H9 (cell line): ENCODE measurements around the gene GBP1. TPM values are rescaled to one million over a fixed set of nuclear protein-coding genes. Genes with fewer than 3 reads are reported as not detected.

Experiments
- DNase-seq: peaks from one replicate; pipeline ENCODE4 v3.0.0-alpha.2; 2017
- H2AFZ ChIP-seq: one replicate; pipeline ENCODE4 v1.6.1; 2013; ENCODE audit warnings: mild to moderate bottlenecking, low read length, control low read depth, moderate library complexity
- H2AK5ac ChIP-seq: 2 replicates; pipeline ENCODE4 v1.6.1; 2013; ENCODE audit warnings: low read length, control low read depth, mixed read lengths; ENCODE audit not compliant: insufficient read length
- H2BK120ac ChIP-seq: one replicate; pipeline ENCODE4 v1.6.1; 2013; ENCODE audit warnings: low read depth, mild to moderate bottlenecking, low read length, control low read depth, inconsistent platforms; ENCODE audit not compliant: poor library complexity, severe bottlenecking
- H2BK12ac ChIP-seq: 2 replicates; pipeline ENCODE4 v1.6.1; 2013; ENCODE audit warnings: low read length, control low read depth, mixed read lengths, low read depth; ENCODE audit not compliant: insufficient read length
- H2BK15ac ChIP-seq: 2 replicates; pipeline ENCODE4 v1.6.1; 2013; ENCODE audit warnings: low read depth, low read length, control low read depth
- H2BK20ac ChIP-seq: one replicate; pipeline ENCODE4 v1.6.1; 2013; ENCODE audit warnings: low read depth, mild to moderate bottlenecking, low read length, control low read depth, inconsistent platforms; ENCODE audit not compliant: poor library complexity, severe bottlenecking
- H2BK5ac ChIP-seq: 2 replicates; pipeline ENCODE4 v1.6.1; 2013; ENCODE audit warnings: low read length, control low read depth, mixed read lengths; ENCODE audit not compliant: insufficient read length
- H3K14ac ChIP-seq: 2 replicates; pipeline ENCODE4 v1.6.1; 2013; ENCODE audit warnings: low read length, control low read depth; ENCODE audit not compliant: insufficient read depth
- H3K18ac ChIP-seq: 2 replicates; pipeline ENCODE4 v1.6.1; 2013; ENCODE audit warnings: low read depth, mild to moderate bottlenecking, mixed read lengths, low read length, control low read depth; ENCODE audit not compliant: insufficient read length
- H3K23ac ChIP-seq: 2 replicates; pipeline ENCODE4 v1.6.1; 2013; ENCODE audit warnings: low read length, control low read depth, mixed read lengths, low read depth; ENCODE audit not compliant: insufficient read length
- H3K23me2 ChIP-seq: 2 replicates; pipeline ENCODE4 v1.6.1; 2013; ENCODE audit warnings: low read depth, mild to moderate bottlenecking, mixed read lengths, low read length, control low read depth; ENCODE audit not compliant: insufficient read length, poor library complexity, severe bottlenecking
- H3K27ac ChIP-seq: 2 replicates; pipeline ENCODE4 v1.5.1; 2013; ENCODE audit warnings: low read length, control low read depth, mixed read lengths, low read depth; ENCODE audit not compliant: insufficient read length
- H3K27me3 ChIP-seq: 2 replicates; pipeline ENCODE4 v1.6.1; 2013; ENCODE audit warnings: low read length, control low read depth, inconsistent platforms; ENCODE audit not compliant: insufficient read depth
- H3K4ac ChIP-seq: 2 replicates; pipeline ENCODE4 v1.6.1; 2013; ENCODE audit warnings: low read depth, mild to moderate bottlenecking, control low read depth, inconsistent platforms, low read length, moderate library complexity
- H3K4me1 ChIP-seq: 2 replicates; pipeline ENCODE4 v1.6.1; 2013; ENCODE audit warnings: low read length, control low read depth, inconsistent platforms; ENCODE audit not compliant: insufficient read depth
- H3K4me2 ChIP-seq: 2 replicates; pipeline ENCODE4 v1.6.1; 2013; ENCODE audit warnings: low read length, control low read depth, mixed read lengths; ENCODE audit not compliant: insufficient read length, insufficient read depth
- H3K56ac ChIP-seq: 2 replicates; pipeline ENCODE4 v1.6.1; 2013; ENCODE audit warnings: low read depth, mild to moderate bottlenecking, mixed read lengths, low read length, control low read depth; ENCODE audit not compliant: insufficient read length
- H3K79me1 ChIP-seq: 2 replicates; pipeline ENCODE4 v1.6.1; 2013; ENCODE audit warnings: low read depth, mild to moderate bottlenecking, moderate library complexity, low read length, control low read depth, inconsistent platforms; ENCODE audit not compliant: insufficient read depth, poor library complexity, severe bottlenecking
- H3K79me2 ChIP-seq: 2 replicates; pipeline ENCODE4 v1.6.1; 2013; ENCODE audit warnings: low read length, control low read depth, inconsistent platforms; ENCODE audit not compliant: insufficient read depth
- H3K9ac ChIP-seq: 2 replicates; pipeline ENCODE4 v1.6.1; 2013; ENCODE audit warnings: low read length, control low read depth, mixed read lengths; ENCODE audit not compliant: insufficient read length; ENCODE audit errors: extremely low read depth
- H3K9me3 ChIP-seq: one replicate; pipeline ENCODE4 v1.6.1; 2013; ENCODE audit warnings: low read depth, low read length, inconsistent platforms; ENCODE audit not compliant: control insufficient read depth
- H3T11ph ChIP-seq: one replicate; pipeline ENCODE4 v1.6.1; 2013; ENCODE audit warnings: mild to moderate bottlenecking, low read length, control low read depth, inconsistent platforms
- H4K20me1 ChIP-seq: one replicate; pipeline ENCODE4 v1.6.1; 2013; ENCODE audit not compliant: control insufficient read depth, insufficient read length, insufficient read depth
- H4K5ac ChIP-seq: 2 replicates; pipeline ENCODE4 v1.6.1; 2013; ENCODE audit warnings: low read depth, mild to moderate bottlenecking, mixed read lengths, low read length, control low read depth; ENCODE audit not compliant: insufficient read length
- H4K8ac ChIP-seq: replicated peaks from 2 replicates; pipeline ENCODE4 v1.6.1; 2013; ENCODE audit warnings: low read length, control low read depth, mixed read lengths, low read depth; ENCODE audit not compliant: insufficient read length
- H4K91ac ChIP-seq: 2 replicates; pipeline ENCODE4 v1.6.1; 2013; ENCODE audit warnings: low read depth, mild to moderate bottlenecking, moderate library complexity, mixed read lengths, low read length, control low read depth; ENCODE audit not compliant: insufficient read length
- H3K27ac Mint-ChIP-seq, 3 experiments: 2 replicates in 2 of 3; 3 replicates in 1 of 3; pipeline ENCODE4 v1.8.0; 2020 to 2021; ENCODE audit warnings: mixed read lengths in 3 of 3, mild to moderate bottlenecking in 1 of 3, moderate library complexity in 1 of 3
- H3K27me3 Mint-ChIP-seq: 2 replicates; pipeline ENCODE4 v1.8.0; 2021; ENCODE audit warnings: low read depth, mild to moderate bottlenecking, moderate library complexity, mixed read lengths
- H3K36me3 Mint-ChIP-seq, 3 experiments: 2 replicates in 2 of 3; 3 replicates in 1 of 3; pipeline ENCODE4 v1.8.0; 2020 to 2021; ENCODE audit warnings: low read depth in 3 of 3, mixed read lengths in 3 of 3; ENCODE audit not compliant: insufficient read depth in 1 of 3
- H3K4me1 Mint-ChIP-seq, 2 experiments: 2 replicates each; pipeline ENCODE4 v1.8.0; 2020; ENCODE audit warnings: mixed read lengths in 2 of 2
- H3K4me3 Mint-ChIP-seq, 2 experiments: 2 replicates in 1 of 2; 3 replicates in 1 of 2; pipeline ENCODE4 v1.8.0; 2020 to 2021; ENCODE audit warnings: mild to moderate bottlenecking in 2 of 2, mixed read lengths in 2 of 2, moderate library complexity in 1 of 2
- H3K9me3 Mint-ChIP-seq, 2 experiments: 2 replicates in 1 of 2; 3 replicates in 1 of 2; pipeline ENCODE4 v1.8.0; 2020; ENCODE audit warnings: mild to moderate bottlenecking in 2 of 2, mixed read lengths in 2 of 2, moderate library complexity in 1 of 2
- CTCF ChIP-seq: fragments of 200-600 bp; sonication (generic); conservative IDR thresholded peaks from 3 replicates; pipeline ENCODE4 v1.8.0; 2021; ENCODE audit warnings: antibody characterized with exemption, mild to moderate bottlenecking
- WGBS: extraction: QIAGEN DNeasy Blood & Tissue Kit; methylation state at CpG from one replicate; pipeline ENCODE4 v1.1.7; 2013; ENCODE audit warnings: missing lambda C conversion rate, low lambda C conversion rate, mixed read lengths; ENCODE audit not compliant: insufficient read length; ENCODE audit errors: extremely low coverage; 5-methylcytosine and 5-hydroxymethylcytosine counted together
- long read RNA-seq: library from polyadenylated mRNA; unstranded; transcript quantifications from one replicate; pipeline ENCODE4 v2.0.0, GENCODE V29; 2020
- total RNA-seq: library from RNA; stranded (reverse); gene quantifications from 2 replicates; pipeline ENCODE4 v1.2.1, GENCODE V29; 2021

GBP1 gene
- total RNA-seq: not detected in 2 replicates
- long read RNA-seq: 0 reads

- no peak within 1 kb of the TSS for H2BK5ac ChIP-seq
- no peak within 1 kb of the TSS for H2AFZ ChIP-seq
- no peak within 1 kb of the TSS for H3K23ac ChIP-seq
- Mint-ChIP-seq H3K27ac (no peak within 1 kb of the TSS; a peak in 1 of 7 replicates), H3K4me1 (no peaks in the 10 kb centered on the region; a peak in 1 of 4 replicates), H3K9me3 (no peaks in the 10 kb centered on the region), H3K4me3 (no peak within 1 kb of the TSS), H3K27me3 (no peaks in the 10 kb centered on the region; the same call in 1 of the 2 replicates), H3K36me3 (no peaks in the 10 kb centered on the region)
- H2AK5ac ChIP-seq: no peak within 1 kb of the TSS
- H3K18ac ChIP-seq: no peak within 1 kb of the TSS
- no peak within 1 kb of the TSS for H3K9ac ChIP-seq
- no peak within 1 kb of the TSS for H2BK15ac ChIP-seq
- no peak within 1 kb of the TSS for H3K4me2 ChIP-seq
- no peaks in the 10 kb centered on the region for H3K79me2 ChIP-seq
- no peak within 1 kb of the TSS for H2BK120ac ChIP-seq
- no peaks in the 10 kb centered on the region for H3K23me2 ChIP-seq
- no peaks in the 10 kb centered on the region for H3K4me1 ChIP-seq
- no peaks in the 10 kb centered on the region for H3K79me1 ChIP-seq
- H4K5ac ChIP-seq: no peak within 1 kb of the TSS
- no peak within 1 kb of the TSS for H2BK12ac ChIP-seq
- no peak within 1 kb of the TSS for H3K56ac ChIP-seq
- no peak within 1 kb of the TSS for H3K27ac ChIP-seq
- no peaks in the 10 kb centered on the region for H3K27me3 ChIP-seq
- no peak within 1 kb of the TSS for H2BK20ac ChIP-seq
- no peak within 1 kb of the TSS for H3T11ph ChIP-seq
- H3K4ac ChIP-seq: no peak within 1 kb of the TSS
- no peak within 1 kb of the TSS for H4K91ac ChIP-seq
- no peaks in the 10 kb centered on the region for H3K9me3 ChIP-seq
- no peak within 1 kb of the TSS for H3K14ac ChIP-seq
- no peak within 1 kb of the TSS for H4K8ac ChIP-seq
- no peaks in the 10 kb centered on the region for H4K20me1 ChIP-seq
- TF ChIP-seq CTCF: no peak
- no CpG with 5 or more reads among the region's 4 CpGs for WGBS
- no peak for DNase-seq
Observed at GRCh38 chr1:89065079-89065868, at the start of gene GBP1. TSS of gene GBP1 (minus strand) at chr1:89065208. CDS start at chr1:89063234, 1,974 bp downstream.
